Midbrain (tissue), 1 donor: ENCODE results near the gene CDH4.
"Not testable (repeated sequence)": the region's sequence is repeated elsewhere in the genome, so short reads cannot be mapped to it uniquely, and the experiment has no call there.

Experiments
- DNase-seq: peaks from one replicate; lab custom pipeline; 2025; lab: John Stamatoyannopoulos, UW

Gene CDH4

GRCh38 chr20:61963885-61964674, 712.0 kb downstream of the CDH4 start:
- DNase-seq: no peak

- DNase-seq: no peak
These were observed 712.9 kb downstream of the CDH4 start for GRCh38 chr20:61964675-61965605.

GRCh38 chr20:61965606-61966491, 713.8 kb downstream of the CDH4 start:
- DNase-seq: no peak

GRCh38 chr20:61966492-61967244, 714.6 kb downstream of the CDH4 start:
- no peak for DNase-seq

GRCh38 chr20:61967300-61967699, 715.2 kb downstream of the CDH4 start:
- DNase-seq: no peak

- no peak for DNase-seq
These were observed 716.2 kb downstream of the CDH4 start for GRCh38 chr20:61968036-61968810.

GRCh38 chr20:61968932-61969331, 716.9 kb downstream of the CDH4 start:
- no peak for DNase-seq

GRCh38 chr20:61969806-61970205, 717.7 kb downstream of the CDH4 start:
- DNase-seq: no peak

- DNase-seq: no peak
These were observed 718.3 kb downstream of the CDH4 start for GRCh38 chr20:61970357-61970756.

- DNase-seq: not testable (repeated sequence)
These were observed 719.5 kb downstream of the CDH4 start for GRCh38 chr20:61971595-61971994.

- no peak for DNase-seq
These were observed 720.8 kb downstream of the CDH4 start for GRCh38 chr20:61972636-61973508.

- DNase-seq: no peak
These were observed 721.7 kb downstream of the CDH4 start for GRCh38 chr20:61973515-61974356.

GRCh38 chr20:61974357-61974665, 722.2 kb downstream of the CDH4 start:
- no peak for DNase-seq

- DNase-seq: no peak
These were observed 723.5 kb downstream of the CDH4 start for GRCh38 chr20:61975407-61976129.

- DNase-seq: no peak
These were observed 724.2 kb downstream of the CDH4 start for GRCh38 chr20:61976263-61976643.

GRCh38 chr20:61976644-61977418, 724.8 kb downstream of the CDH4 start:
- no peak for DNase-seq

- no peak for DNase-seq
These were observed 725.3 kb downstream of the CDH4 start for GRCh38 chr20:61977419-61977786.
